GM19324 (cell line): ENCODE measurements around the gene ZNF714.

Experiments
- ATAC-seq: cut with Tn5 transposase; IDR thresholded peaks from one replicate; pipeline ENCODE4 v1.9.1; 2021; ENCODE audit warnings: mild to moderate bottlenecking, moderate library complexity; ENCODE audit not compliant: unreplicated experiment, low FRiP score

ZNF714 gene

GRCh38 chr19:21082011-21082975 lies at the start of gene ZNF714:
Gene ZNF714, plus strand, starts transcription at chr19:21082203. Its CDS starts 16,066 bp downstream, at chr19:21098269.
- ATAC-seq: peak; percentile 97

- no peak for ATAC-seq
Observed at GRCh38 chr19:21045028-21045427, 37.0 kb upstream of the ZNF714 start.

GRCh38 chr19:21046489-21046888 lies 35.5 kb upstream of the ZNF714 start:
- no peak for ATAC-seq

DNA sequence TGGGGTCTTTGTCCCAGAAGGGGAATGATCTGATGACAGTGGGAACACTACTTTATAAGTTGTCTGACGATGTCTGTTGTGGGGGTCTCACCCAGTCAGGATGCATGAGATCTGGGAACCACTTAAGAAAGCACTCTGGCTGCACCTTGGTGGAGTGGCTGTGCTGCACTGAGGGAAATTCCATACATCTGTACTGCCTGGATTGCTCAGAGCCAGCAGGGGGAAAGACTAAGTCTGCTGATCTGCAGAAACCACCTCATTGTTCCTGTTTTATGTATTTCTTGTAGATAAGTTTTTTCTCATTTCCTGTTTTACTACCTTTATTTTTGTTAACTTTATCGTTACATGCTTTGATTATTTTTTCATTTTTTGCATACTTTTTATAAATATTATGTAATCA lies 34.3 kb upstream of the ZNF714 start:
- ATAC-seq: no peak

DNA sequence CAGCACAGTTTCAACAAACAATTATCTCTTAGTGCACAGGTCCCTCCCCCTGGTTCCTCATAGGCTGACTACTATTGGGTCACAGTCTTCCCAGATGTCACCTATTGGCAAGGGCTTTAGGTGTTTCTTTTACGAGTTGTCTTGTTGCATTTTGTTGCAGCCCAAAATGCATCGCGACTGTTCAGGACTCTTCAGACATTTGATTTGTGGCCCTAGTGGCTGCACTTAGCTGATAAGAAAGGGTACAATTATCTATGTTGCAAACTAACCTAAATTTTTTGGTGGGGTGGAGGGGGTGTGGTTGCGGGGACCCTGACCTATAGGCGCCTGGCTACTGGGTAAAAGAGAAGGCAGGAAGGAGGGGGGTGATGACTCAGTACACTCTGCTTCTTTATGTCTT lies 29.1 kb upstream of the ZNF714 start:
- no peak for ATAC-seq

GRCh38 chr19:21065336-21065735 lies 16.7 kb upstream of the ZNF714 start:
- no peak for ATAC-seq

DNA sequence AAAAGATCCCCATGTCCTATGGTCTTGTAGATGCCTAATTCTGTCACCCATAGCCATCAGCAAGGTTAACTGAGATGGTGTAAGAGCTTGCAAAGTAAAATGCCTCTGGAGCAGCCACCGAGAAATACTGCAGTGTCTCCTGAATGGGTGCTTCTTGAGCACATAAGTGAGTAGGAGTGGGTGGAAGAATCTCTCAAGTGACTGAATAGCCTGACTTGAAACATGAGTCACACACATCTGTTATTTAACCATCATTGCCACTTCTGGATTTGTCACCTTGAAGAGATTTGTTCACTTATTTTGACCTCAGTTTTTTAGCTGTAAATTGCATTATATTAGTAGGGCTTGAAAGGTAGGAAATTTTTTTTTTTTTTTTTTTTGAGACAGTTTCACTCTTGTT lies 2.3 kb downstream of the ZNF714 start:
- no peak for ATAC-seq

DNA sequence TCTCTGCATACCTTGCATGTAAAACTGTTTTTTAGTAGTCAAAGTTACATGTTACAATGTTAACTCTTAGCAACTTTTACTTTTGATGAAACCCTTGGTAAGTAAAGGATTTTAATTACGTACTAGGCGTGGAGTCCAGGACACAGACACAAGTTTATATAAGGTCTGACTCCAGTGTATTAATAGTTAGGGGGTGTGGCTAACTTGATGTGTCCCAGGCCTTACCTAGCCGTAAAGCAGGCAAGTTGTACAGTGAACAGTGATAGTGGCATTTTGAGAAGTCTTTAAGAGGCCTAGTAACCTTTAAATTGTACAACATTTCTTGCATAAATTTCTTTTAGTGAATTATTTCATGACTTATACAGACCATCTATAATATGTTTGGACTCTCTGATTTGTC lies 5.9 kb downstream of the ZNF714 start:
- no peak for ATAC-seq

- ATAC-seq: no peak
Observed at GRCh38 chr19:21092109-21092508, 10.1 kb downstream of the ZNF714 start.

GRCh38 chr19:21094347-21095025 lies 12.5 kb downstream of the ZNF714 start:
- no peak for ATAC-seq

DNA sequence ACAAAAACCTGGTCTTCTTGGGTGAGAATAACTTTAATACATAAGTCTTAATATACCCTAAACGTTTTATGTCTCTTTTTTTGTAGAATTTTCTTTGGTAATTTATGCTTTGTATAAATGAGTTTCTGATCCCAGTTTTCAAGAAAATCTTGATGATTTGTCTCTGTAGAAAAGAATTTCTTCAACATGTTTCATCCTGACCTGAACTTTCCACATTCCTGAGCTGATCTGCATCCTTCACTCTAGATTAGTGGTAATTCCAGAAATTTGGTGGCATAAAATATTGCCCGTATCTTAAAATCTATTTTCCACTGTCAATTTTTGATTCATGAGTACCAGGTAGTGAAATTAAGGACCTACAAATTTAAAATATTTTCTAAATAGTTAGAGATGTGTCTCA lies 16.3 kb downstream of the ZNF714 start:
- no peak for ATAC-seq

DNA sequence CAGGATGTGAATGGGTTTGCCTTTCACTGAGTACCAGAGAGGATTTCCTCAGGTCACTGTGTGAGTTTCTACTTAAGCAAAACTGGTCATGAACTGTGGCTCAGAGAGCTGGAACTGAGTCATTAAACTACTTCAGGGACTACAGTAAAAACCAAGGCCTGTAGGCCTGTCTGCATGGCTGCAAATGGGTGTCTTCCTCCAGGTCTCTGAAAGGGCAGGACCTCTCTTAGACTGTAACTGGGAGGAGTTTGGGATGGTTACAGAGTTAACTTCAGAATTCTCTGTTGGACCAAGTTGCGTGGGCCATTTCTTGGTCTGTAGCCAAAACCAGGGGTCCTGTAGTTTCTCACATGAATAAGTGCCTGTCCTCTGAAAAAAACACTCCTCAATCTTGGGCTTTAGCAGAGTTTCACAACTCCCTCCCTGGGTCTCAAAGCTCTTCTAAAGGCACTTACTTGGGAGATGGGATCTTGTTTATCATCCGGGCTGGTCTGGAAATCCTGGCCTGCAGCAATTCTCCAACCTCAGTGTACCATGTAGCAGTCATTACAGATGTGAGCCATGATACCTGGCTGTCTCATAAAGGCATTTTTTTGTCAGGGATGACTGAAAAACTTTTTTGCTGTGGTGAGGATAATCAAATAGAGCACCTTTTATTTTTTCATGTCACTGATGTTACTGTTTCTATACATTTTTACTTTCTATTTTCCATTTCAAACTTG lies 19.7 kb downstream of the ZNF714 start:
- ATAC-seq: no peak

DNA sequence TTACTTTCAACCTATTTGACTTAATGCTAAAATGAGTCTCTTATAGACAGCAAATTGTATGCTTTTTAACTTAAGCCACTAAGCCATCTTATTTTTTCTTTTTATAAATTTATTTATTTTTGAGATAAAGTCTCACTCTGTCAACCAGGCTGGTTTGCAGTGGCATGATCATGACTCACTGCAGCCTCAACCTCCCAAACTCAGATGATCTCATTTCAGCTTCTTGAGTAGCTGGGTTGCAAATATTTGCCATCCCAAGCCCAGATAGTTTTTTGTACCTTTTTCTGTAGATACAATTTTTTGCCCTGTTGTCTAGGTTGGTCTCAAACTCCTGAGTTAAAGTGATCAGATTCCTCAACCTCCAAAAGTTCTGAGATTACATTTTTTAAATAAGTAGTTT lies 27.1 kb downstream of the ZNF714 start:
- ATAC-seq: no peak

DNA sequence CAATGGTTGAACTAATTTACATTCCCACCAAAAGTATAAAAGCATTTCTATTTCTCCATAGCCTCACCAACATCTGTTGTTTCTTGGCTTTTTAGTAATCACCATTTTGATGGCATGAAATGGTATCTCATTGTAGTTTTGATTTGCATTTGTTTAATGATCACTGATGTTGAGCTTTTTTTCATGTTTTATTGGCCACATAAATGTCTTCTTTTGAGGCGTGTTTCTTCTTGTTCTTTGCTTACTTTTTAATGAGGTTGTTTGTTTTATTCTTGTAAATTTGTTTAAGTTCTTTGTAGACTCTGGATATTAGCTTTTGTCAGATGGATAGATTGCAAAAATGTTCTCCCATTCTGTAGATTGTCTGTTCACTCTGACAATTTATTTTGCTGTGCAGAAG lies 28.2 kb downstream of the ZNF714 start:
- ATAC-seq: no peak

- no peak for ATAC-seq
Observed at GRCh38 chr19:21115430-21115829, 33.4 kb downstream of the ZNF714 start.

GRCh38 chr19:21117041-21117907 lies 35.3 kb downstream of the ZNF714 start:
- no peak for ATAC-seq

DNA sequence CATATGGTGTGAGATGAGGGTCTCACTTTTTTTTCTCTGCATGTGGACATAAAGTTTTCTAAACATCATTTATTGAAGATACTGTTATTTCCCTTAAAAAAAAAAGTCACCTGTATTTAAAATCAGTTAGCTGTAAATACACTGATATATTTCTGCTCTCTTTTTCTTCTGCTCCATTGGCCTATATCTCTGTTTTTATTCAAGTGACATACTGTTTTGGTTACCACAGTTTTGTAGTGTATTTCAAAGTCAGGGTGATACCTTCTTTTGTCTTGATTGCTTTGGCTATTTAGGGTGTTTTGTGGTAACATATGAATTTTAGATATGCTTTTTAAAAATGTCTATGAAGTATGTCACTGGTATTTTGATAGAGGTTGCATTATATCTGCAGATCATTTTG lies 44.1 kb downstream of the ZNF714 start:
- ATAC-seq: no peak

- no peak for ATAC-seq
Observed at GRCh38 chr19:21127001-21127400, 45.0 kb downstream of the ZNF714 start.

DNA sequence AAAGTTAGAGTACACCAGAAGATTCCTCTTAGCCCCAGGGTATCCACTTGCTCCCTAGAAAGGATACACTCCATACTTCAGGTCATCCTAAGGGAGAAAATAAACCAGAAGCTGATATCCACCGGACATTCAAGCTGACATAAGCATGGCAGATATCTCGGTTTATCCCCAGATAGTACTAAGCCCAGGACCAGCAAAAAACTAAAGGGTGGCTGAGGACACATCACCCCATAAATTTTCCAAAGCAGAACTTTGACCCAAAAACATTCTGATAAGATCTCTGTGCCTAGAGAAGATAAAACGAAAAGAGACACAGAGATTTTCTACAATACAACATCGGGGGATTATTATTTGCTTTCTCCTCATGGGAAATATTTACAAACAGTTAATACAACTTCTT lies 45.9 kb downstream of the ZNF714 start:
- ATAC-seq: no peak
